GM06990 (cell line): ENCODE measurements around the gene MSI1.

ENCODE experiments used
- DNase-seq: peaks from one replicate; pipeline ENCODE4 v3.0.0-alpha.2; 2011; ENCODE audit not compliant: insufficient read length; ENCODE audit errors: extremely low read depth
- H3K27me3 ChIP-seq: replicated peaks from 2 replicates; pipeline ENCODE4 v1.6.0; 2011; ENCODE audit warnings: low read length; ENCODE audit not compliant: control insufficient read depth, insufficient read depth
- H3K36me3 ChIP-seq: 2 replicates; pipeline ENCODE4 v1.5.1; 2011; ENCODE audit warnings: low read length; ENCODE audit not compliant: control insufficient read depth, insufficient read depth
- H3K4me3 ChIP-seq: replicated peaks from 2 replicates; pipeline ENCODE4 v1.5.1; 2011; ENCODE audit warnings: low read depth, mild to moderate bottlenecking, control low read depth, low read length
- CTCF ChIP-seq: IDR thresholded peaks from 2 replicates; pipeline ENCODE4 v1.5.1; 2011; ENCODE audit warnings: low read length, control low read depth, mild to moderate bottlenecking, inconsistent platforms; ENCODE audit not compliant: insufficient read depth, poor library complexity, severe bottlenecking

The MSI1 gene

GRCh38 chr12:120350576-120351350 is 18.2 kb downstream of the MSI1 start:
- H3K36me3 ChIP-seq: no peaks in the 10 kb centered on the region
- no peak overlapping the region for H3K4me3 ChIP-seq
- H3K27me3 ChIP-seq: no peaks in the 10 kb centered on the region; the same call in none of the 2 replicates
- TF ChIP-seq CTCF: no peak
- no peak for DNase-seq

GRCh38 chr12:120347766-120348165 is 21.2 kb downstream of the MSI1 start:
- no peak for DNase-seq
- TF ChIP-seq CTCF: no peak
- no peaks in the 10 kb centered on the region for H3K36me3 ChIP-seq
- H3K27me3 ChIP-seq: no peaks in the 10 kb centered on the region; the same call in none of the 2 replicates
- H3K4me3 ChIP-seq: no peak overlapping the region

- H3K4me3 ChIP-seq: no peak overlapping the region
- no peak for TF ChIP-seq CTCF
- H3K36me3 ChIP-seq: no peaks in the 10 kb centered on the region
- no peaks in the 10 kb centered on the region; the same call in none of the 2 replicates for H3K27me3 ChIP-seq
- no peak for DNase-seq
Measured at GRCh38 chr12:120346681-120347080, 22.3 kb downstream of the MSI1 start.

GRCh38 chr12:120346031-120346430 is 22.9 kb downstream of the MSI1 start:
- no peak overlapping the region for H3K4me3 ChIP-seq
- TF ChIP-seq CTCF: no peak
- H3K27me3 ChIP-seq: no peaks in the 10 kb centered on the region; the same call in none of the 2 replicates
- no peak for DNase-seq
- H3K36me3 ChIP-seq: no peaks in the 10 kb centered on the region

- TF ChIP-seq CTCF: no peak
- no peaks in the 10 kb centered on the region; the same call in 1 of the 2 replicates for H3K27me3 ChIP-seq
- DNase-seq: no peak
- no peak overlapping the region for H3K4me3 ChIP-seq
- H3K36me3 ChIP-seq: no peaks in the 10 kb centered on the region
Measured at GRCh38 chr12:120343692-120344091, 25.3 kb downstream of the MSI1 start.
